Naive thymus-derived CD4-positive, alpha-beta T cell (primary cell): ENCODE results near the gene PDLIM3. TPM values are rescaled to one million over a fixed set of nuclear protein-coding genes. Genes with fewer than 3 reads are reported as not detected.
"Not testable (repeated sequence)": the region's sequence is repeated elsewhere in the genome, so short reads cannot be mapped to it uniquely, and the experiment has no call there.

Experiments
- ATAC-seq: fragments of 150-1000 bp; cut with Tn5 transposase; 2 replicates; pipeline ENCODE4 v1.10.0; 2021; ENCODE audit warnings: mild to moderate bottlenecking, moderate library complexity
- CTCF ChIA-PET: fragments of 350-600 bp; sonication (Branson Sonifier 250); formaldehyde crosslinking; loops from one replicate; lab custom pipeline; 2021; ENCODE audit warnings: antibody characterized with exemption; lab: Charles Lee
- POLR2A ChIA-PET: fragments of 350-600 bp; sonication (Branson Sonifier 250); formaldehyde crosslinking; loops from one replicate; lab custom pipeline; 2021; ENCODE audit warnings: antibody characterized with exemption, inconsistent platforms; lab: Charles Lee
- DNase-seq, 9 donors: peaks; one replicate each; pipeline versions ENCODE4 v3.0.0 to v3.0.0-alpha.2; 2020 to 2022; ENCODE audit warnings: mixed read lengths in 1 of 9
- H3K27ac ChIP-seq: one replicate; pipeline ENCODE4 v1.7.0; 2013; ENCODE audit warnings: mild to moderate bottlenecking, low read depth, low read length, moderate library complexity
- H3K27me3 ChIP-seq, 2 donors: one replicate each; pipeline ENCODE4 v1.7.0; 2013; ENCODE audit warnings: low read length in 2 of 2, mild to moderate bottlenecking in 2 of 2, moderate library complexity in 2 of 2; ENCODE audit not compliant: control insufficient read depth in 2 of 2, insufficient read depth in 2 of 2
- H3K36me3 ChIP-seq, 3 experiments: 1 replicate in 2 of 3; 2 replicates in 1 of 3; pipeline ENCODE4 v1.7.0; 2013; ENCODE audit warnings: low read length in 3 of 3, mild to moderate bottlenecking in 3 of 3, moderate library complexity in 1 of 3; ENCODE audit not compliant: insufficient read depth in 3 of 3, control insufficient read depth in 2 of 3
- H3K4me1 ChIP-seq, 2 donors: one replicate each; pipeline ENCODE4 v1.7.0; 2013; ENCODE audit warnings: low read length in 2 of 2, mild to moderate bottlenecking in 2 of 2, moderate library complexity in 1 of 2; ENCODE audit not compliant: control insufficient read depth in 2 of 2, insufficient read depth in 2 of 2
- H3K4me3 ChIP-seq: 2 replicates; pipeline ENCODE4 v1.7.0; 2013; ENCODE audit warnings: mild to moderate bottlenecking, low read length
- H3K9me3 ChIP-seq, 3 experiments: 1 replicate in 2 of 3; 2 replicates in 1 of 3; pipeline ENCODE4 v1.7.0; 2013; ENCODE audit warnings: low read length in 3 of 3; ENCODE audit not compliant: control insufficient read depth in 2 of 3
- H3K27ac Mint-ChIP-seq, 9 donors: one replicate each; pipeline ENCODE4 v1.8.0; 2020 to 2022; ENCODE audit warnings: mixed read lengths in 9 of 9, mild to moderate bottlenecking in 8 of 9, moderate library complexity in 5 of 9, inconsistent platforms in 2 of 9
- H3K27me3 Mint-ChIP-seq, 5 donors: one replicate each; pipeline ENCODE4 v1.8.0; 2021 to 2022; ENCODE audit warnings: mixed read lengths in 5 of 5, mild to moderate bottlenecking in 1 of 5
- H3K36me3 Mint-ChIP-seq, 5 donors: one replicate each; pipeline ENCODE4 v1.8.0; 2020 to 2022; ENCODE audit warnings: mixed read lengths in 5 of 5, mild to moderate bottlenecking in 3 of 5, inconsistent platforms in 1 of 5
- H3K4me1 Mint-ChIP-seq, 7 donors: one replicate each; pipeline ENCODE4 v1.8.0; 2020 to 2022; ENCODE audit warnings: mixed read lengths in 7 of 7, mild to moderate bottlenecking in 3 of 7, inconsistent platforms in 1 of 7
- H3K4me3 Mint-ChIP-seq, 10 donors: one replicate each; pipeline ENCODE4 v1.8.0; 2020 to 2022; ENCODE audit warnings: mild to moderate bottlenecking in 10 of 10, mixed read lengths in 10 of 10, moderate library complexity in 6 of 10, inconsistent platforms in 2 of 10
- H3K9me3 Mint-ChIP-seq, 11 donors: one replicate each; pipeline ENCODE4 v1.8.0; 2020 to 2022; ENCODE audit warnings: mixed read lengths in 11 of 11, mild to moderate bottlenecking in 4 of 11, inconsistent platforms in 1 of 11, moderate library complexity in 1 of 11
- intact Hi-C, 2 donors: fragments of 100-400 bp; cut with micrococcal nuclease; formaldehyde crosslinking; loops; one replicate each; pipeline ENCODE4 v1.15.1; 2023
- polyA plus RNA-seq, 2 donors: library from polyadenylated mRNA; unstranded; fragments of 300-500 nt; fragmentation: Illumina TruSeq; gene quantifications; one replicate each; pipeline ENCODE4 v1.2.3, GENCODE V29; 2021
- total RNA-seq, 6 experiments: library from RNA in 5 of 6; stranded (reverse) in 5 of 6; gene quantifications; 1 replicate in 5 of 6; 2 replicates in 1 of 6; pipeline ENCODE4 v1.2.3 and lab custom pipeline; 2021 to 2026

Gene PDLIM3
- total and polyA plus RNA-seq, 7 experiments from 2014 or later: not detected

GRCh38 chr4:185566425-185566824 is 31.1 kb upstream of the PDLIM3 start:
- Histone ChIP-seq H3K4me3 (no peak overlapping the region), H3K27me3 (peaks cover 0 to 3% of the 10 kb centered on the region in 2 donors), H3K4me1 (no peaks in the 10 kb centered on the region), H3K36me3 (no peaks in the 10 kb centered on the region), H3K9me3 (no peaks in the 10 kb centered on the region), H3K27ac (no peak overlapping the region)
- Mint-ChIP-seq H3K4me1 (no peaks in the 10 kb centered on the region), H3K9me3 (peaks cover 0 to 23% (median 4%) of the 10 kb centered on the region in 11 donors), H3K4me3 (no peak overlapping the region), H3K27me3 (peaks cover 2 to 24% (median 17%) of the 10 kb centered on the region in 5 donors), H3K27ac (no peak overlapping the region), H3K36me3 (peaks cover 0 to 3% (median 0%) of the 10 kb centered on the region in 5 donors)
- ChIA-PET POLR2A (no interaction called here), CTCF (no interaction called here)
- intact Hi-C loops: no loop called here
- no peak for ATAC-seq
- no peak for DNase-seq

- CTCF ChIA-PET: no interaction called here
- ATAC-seq (no peak), DNase-seq (no peak)
- intact Hi-C loops: no loop called here
- Mint-ChIP-seq H3K4me1 (no peaks in the 10 kb centered on the region), H3K4me3 (no peak overlapping the region), H3K36me3 (peaks cover 0 to 3% (median 0%) of the 10 kb centered on the region in 5 donors), H3K27me3 (peaks cover 2 to 28% (median 17%) of the 10 kb centered on the region in 5 donors), H3K27ac (no peak overlapping the region), H3K9me3 (peaks cover 0 to 23% (median 4%) of the 10 kb centered on the region in 11 donors)
- Histone ChIP-seq H3K27ac (no peak overlapping the region), H3K9me3 (no peaks in the 10 kb centered on the region), H3K4me3 (no peak overlapping the region), H3K27me3 (peaks cover 0 to under 1% of the 10 kb centered on the region in 2 donors), H3K4me1 (no peaks in the 10 kb centered on the region), H3K36me3 (no peaks in the 10 kb centered on the region)
- POLR2A ChIA-PET: no interaction called here
Measured at GRCh38 chr4:185565696-185566095, 30.4 kb upstream of the PDLIM3 start.

GRCh38 chr4:185564349-185564748 is 29.0 kb upstream of the PDLIM3 start:
- H3K36me3 Mint-ChIP-seq: peaks cover 0 to 3% (median 0%) of the 10 kb centered on the region in 5 donors
- no peaks in the 10 kb centered on the region for H3K4me1 Mint-ChIP-seq
- H3K4me3 ChIP-seq: no peak overlapping the region
- H3K4me3 Mint-ChIP-seq: no peak overlapping the region
- H3K9me3 ChIP-seq: no peaks in the 10 kb centered on the region
- peaks cover 2 to 32% (median 19%) of the 10 kb centered on the region in 5 donors for H3K27me3 Mint-ChIP-seq
- no peak overlapping the region for H3K27ac Mint-ChIP-seq
- ChIA-PET POLR2A (no interaction called here), CTCF (no interaction called here)
- no peaks in the 10 kb centered on the region for H3K4me1 ChIP-seq
- DNase-seq: no peak
- peaks cover 0 to 23% (median 4%) of the 10 kb centered on the region in 11 donors for H3K9me3 Mint-ChIP-seq
- intact Hi-C loops: no loop called here
- no peaks in the 10 kb centered on the region for H3K36me3 ChIP-seq
- ATAC-seq: no peak
- H3K27ac ChIP-seq: no peak overlapping the region
- H3K27me3 ChIP-seq: no peaks in the 10 kb centered on the region

- H3K27me3 ChIP-seq: no peaks in the 10 kb centered on the region
- no peak overlapping the region for H3K27ac ChIP-seq
- POLR2A ChIA-PET: no interaction called here
- no peak for ATAC-seq
- H3K4me3 ChIP-seq: no peak overlapping the region
- H3K9me3 ChIP-seq: no peaks in the 10 kb centered on the region
- no peak for DNase-seq
- intact Hi-C loops: no loop called here
- Mint-ChIP-seq H3K4me1 (no peaks in the 10 kb centered on the region), H3K36me3 (peaks cover 0 to 3% (median 0%) of the 10 kb centered on the region in 5 donors), H3K27ac (no peak overlapping the region), H3K27me3 (peaks cover 15 to 48% (median 37%) of the 10 kb centered on the region in 5 donors), H3K9me3 (peaks cover 0 to 23% (median 4%) of the 10 kb centered on the region in 11 donors), H3K4me3 (no peak overlapping the region)
- no peaks in the 10 kb centered on the region for H3K36me3 ChIP-seq
- CTCF ChIA-PET: no interaction called here
- no peaks in the 10 kb centered on the region for H3K4me1 ChIP-seq
Measured at GRCh38 chr4:185562531-185562930, 27.2 kb upstream of the PDLIM3 start.

GRCh38 chr4:185560316-185560715 is 25.0 kb upstream of the PDLIM3 start:
- no peaks in the 10 kb centered on the region for H3K4me1 Mint-ChIP-seq
- no peaks in the 10 kb centered on the region for H3K27me3 ChIP-seq

GRCh38 chr4:185559915-185560281 is 24.6 kb upstream of the PDLIM3 start:
- H3K9me3 ChIP-seq: no peaks in the 10 kb centered on the region
- no peaks in the 10 kb centered on the region for H3K4me1 ChIP-seq
- Mint-ChIP-seq H3K4me3 (no peak overlapping the region), H3K36me3 (peaks cover 0 to 3% (median 0%) of the 10 kb centered on the region in 5 donors), H3K4me1 (no peaks in the 10 kb centered on the region), H3K27ac (no peak overlapping the region), H3K27me3 (peaks cover 23 to 62% (median 50%) of the 10 kb centered on the region in 5 donors), H3K9me3 (peaks cover 0 to 16% (median 4%) of the 10 kb centered on the region in 11 donors)
- H3K27ac ChIP-seq: no peak overlapping the region
- H3K27me3 ChIP-seq: no peaks in the 10 kb centered on the region
- intact Hi-C loops: no loop called here
- POLR2A ChIA-PET: no interaction called here
- no peak for DNase-seq
- H3K4me3 ChIP-seq: no peak overlapping the region
- H3K36me3 ChIP-seq: no peaks in the 10 kb centered on the region
- no peak for ATAC-seq
- CTCF ChIA-PET: no interaction called here

More at GRCh38 chr4:185560316-185560715, 25.0 kb upstream of the PDLIM3 start:
- peaks cover 0 to 3% (median 0%) of the 10 kb centered on the region in 5 donors for H3K36me3 Mint-ChIP-seq
- intact Hi-C loops: no loop called here
- ATAC-seq: no peak
- no peak overlapping the region for H3K27ac Mint-ChIP-seq
- peaks cover 0 to 18% (median 4%) of the 10 kb centered on the region in 11 donors for H3K9me3 Mint-ChIP-seq
- Histone ChIP-seq H3K4me3 (no peak overlapping the region), H3K4me1 (no peaks in the 10 kb centered on the region), H3K36me3 (no peaks in the 10 kb centered on the region), H3K27ac (no peak overlapping the region), H3K9me3 (no peaks in the 10 kb centered on the region)
- peaks cover 23 to 57% (median 50%) of the 10 kb centered on the region in 5 donors for H3K27me3 Mint-ChIP-seq
- DNase-seq: no peak
- no peak overlapping the region for H3K4me3 Mint-ChIP-seq
- ChIA-PET CTCF (interaction anchor here (0.6 kb wide), 2 partner anchors 8 to 102 kb away, joined by 4 to 5 read pairs; no protein-coding TSS in a partner anchor), POLR2A (no interaction called here)

GRCh38 chr4:185559251-185559914 is 24.1 kb upstream of the PDLIM3 start:
- H3K4me1 ChIP-seq, ATAC-seq, CTCF ChIA-PET, H3K4me1 Mint-ChIP-seq, DNase-seq, POLR2A ChIA-PET, H3K4me3 Mint-ChIP-seq, H3K27me3 ChIP-seq, intact Hi-C loops, H3K9me3 ChIP-seq, H3K4me3 ChIP-seq, H3K36me3 ChIP-seq, H3K27ac ChIP-seq, H3K27ac Mint-ChIP-seq, H3K36me3 Mint-ChIP-seq: not testable (repeated sequence)
- Mint-ChIP-seq H3K9me3 (peaks cover 0 to 10% (median 1%) of the 10 kb centered on the region in 11 donors), H3K27me3 (peaks cover 27 to 63% (median 49%) of the 10 kb centered on the region in 5 donors)
